ENCODE measurements around the gene FUOM.

DNA sequence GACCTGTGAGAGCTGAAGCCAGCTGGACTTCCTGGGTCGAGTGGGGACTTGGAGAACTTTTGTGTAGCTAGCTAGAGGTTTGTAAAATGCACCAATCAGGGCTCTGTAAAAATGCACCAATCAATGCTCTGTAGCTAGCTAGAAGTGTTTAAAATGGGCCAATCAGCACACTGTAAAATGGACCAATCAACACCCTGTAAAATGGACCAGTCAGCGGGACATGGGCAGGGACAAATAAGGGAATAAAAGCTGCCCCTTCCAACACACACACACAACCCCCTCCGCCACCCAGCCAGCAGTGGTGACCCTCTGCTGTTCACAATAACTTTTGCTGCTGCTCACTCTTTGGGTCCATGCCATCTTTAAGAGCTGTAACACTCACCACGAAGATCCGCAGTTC lies 42.0 kb downstream of the FUOM start:
- TF ChIP-seq, protein P1, sequence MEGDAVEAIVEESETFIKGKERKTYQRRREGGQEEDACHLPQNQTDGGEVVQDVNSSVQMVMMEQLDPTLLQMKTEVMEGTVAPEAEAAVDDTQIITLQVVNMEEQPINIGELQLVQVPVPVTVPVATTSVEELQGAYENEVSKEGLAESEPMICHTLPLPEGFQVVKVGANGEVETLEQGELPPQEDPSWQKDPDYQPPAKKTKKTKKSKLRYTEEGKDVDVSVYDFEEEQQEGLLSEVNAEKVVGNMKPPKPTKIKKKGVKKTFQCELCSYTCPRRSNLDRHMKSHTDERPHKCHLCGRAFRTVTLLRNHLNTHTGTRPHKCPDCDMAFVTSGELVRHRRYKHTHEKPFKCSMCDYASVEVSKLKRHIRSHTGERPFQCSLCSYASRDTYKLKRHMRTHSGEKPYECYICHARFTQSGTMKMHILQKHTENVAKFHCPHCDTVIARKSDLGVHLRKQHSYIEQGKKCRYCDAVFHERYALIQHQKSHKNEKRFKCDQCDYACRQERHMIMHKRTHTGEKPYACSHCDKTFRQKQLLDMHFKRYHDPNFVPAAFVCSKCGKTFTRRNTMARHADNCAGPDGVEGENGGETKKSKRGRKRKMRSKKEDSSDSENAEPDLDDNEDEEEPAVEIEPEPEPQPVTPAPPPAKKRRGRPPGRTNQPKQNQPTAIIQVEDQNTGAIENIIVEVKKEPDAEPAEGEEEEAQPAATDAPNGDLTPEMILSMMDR (conservative IDR thresholded peaks at IDR 0.05; ENCODE audit: low read length), result no peak
- TF ChIP-seq EZH2phosphoT487 (IDR thresholded peaks at IDR 0.05; ENCODE audit: borderline replicate concordance, low read depth, low read length), result no peak

All from OCI-LY7 (cell line).